Left cardiac atrium (tissue), 4 donors: ENCODE data around the gene ADGRD2. TPM values are rescaled to one million over a fixed set of nuclear protein-coding genes. Genes with fewer than 3 reads are reported as not detected.

Experiments used
- ATAC-seq, 2 donors: fragments of 200-7000 bp; cut with Tn5 transposase; one replicate each; pipeline ENCODE4 v1.9.1; 2020; ENCODE audit warnings: mild to moderate bottlenecking in 2 of 2, moderate library complexity in 2 of 2
- DNase-seq: peaks from one replicate; pipeline ENCODE4 v3.0.0-alpha.2; 2020
- intact Hi-C, 2 donors: fragments of 100-400 bp; cut with DNase I; formaldehyde crosslinking; loops; one replicate each; pipeline versions ENCODE4 v1.14.1 to v1.15.1; 2022 to 2023
- total RNA-seq, 2 donors: library from RNA; stranded (reverse); fragmentation: NEBNext Ultra II Directional; extraction: Animal tissue kit (Norgen Biotek cat#: 25700); gene quantifications; one replicate each; pipeline ENCODE4 v1.2.1, GENCODE V29; 2021
- donor health status: DM: no; HTN: yes; CAD: no.
- donor health status: DM: no; HTN: yes; CAD: no; lungs with severe emphysema.
- donor health status: DM: yes; HTN: yes; CAD: no.
- donor health status: Dilated cardiomyopathy.

The ADGRD2 gene
- total RNA-seq, 2 donors from 2014 or later = not detected

DNA sequence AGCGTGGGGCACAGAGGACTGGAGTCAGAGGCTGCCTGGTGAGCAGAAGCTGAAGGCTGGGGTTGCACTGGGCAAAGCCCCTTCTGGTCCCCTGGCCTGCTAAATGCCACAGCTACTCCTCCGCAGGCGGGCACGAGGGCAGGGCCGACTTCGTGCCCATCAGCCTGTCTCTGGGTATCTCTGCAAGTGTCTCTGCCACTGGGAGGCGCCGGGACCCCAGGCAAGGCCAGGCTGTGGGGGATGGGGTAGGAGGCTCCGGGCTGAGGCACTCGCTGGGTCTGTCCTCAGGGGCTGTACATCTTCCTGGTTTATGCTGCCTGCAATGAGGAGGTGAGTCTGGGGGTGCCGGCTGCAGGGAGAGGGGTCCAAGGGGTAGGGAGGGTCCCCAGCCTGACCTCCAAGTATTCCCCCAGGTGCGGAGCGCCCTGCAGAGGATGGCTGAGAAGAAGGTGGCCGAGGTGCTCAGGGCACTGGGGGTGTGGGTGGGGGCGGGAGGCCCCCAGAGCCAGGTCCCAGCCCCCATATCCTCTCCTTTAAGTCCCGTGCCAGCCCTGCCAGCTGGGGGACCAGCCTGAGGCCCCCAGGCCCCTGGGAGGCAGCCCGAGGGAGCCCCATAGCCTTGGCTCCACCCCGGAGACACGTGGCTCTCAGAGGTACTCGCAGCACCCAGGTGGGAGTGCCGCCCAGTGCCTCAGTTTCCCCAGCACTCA, 25.1 kb downstream of the ADGRD2 start:
- intact Hi-C loops = no loop called here
- no peak for DNase-seq
- ATAC-seq = no peak

DNA sequence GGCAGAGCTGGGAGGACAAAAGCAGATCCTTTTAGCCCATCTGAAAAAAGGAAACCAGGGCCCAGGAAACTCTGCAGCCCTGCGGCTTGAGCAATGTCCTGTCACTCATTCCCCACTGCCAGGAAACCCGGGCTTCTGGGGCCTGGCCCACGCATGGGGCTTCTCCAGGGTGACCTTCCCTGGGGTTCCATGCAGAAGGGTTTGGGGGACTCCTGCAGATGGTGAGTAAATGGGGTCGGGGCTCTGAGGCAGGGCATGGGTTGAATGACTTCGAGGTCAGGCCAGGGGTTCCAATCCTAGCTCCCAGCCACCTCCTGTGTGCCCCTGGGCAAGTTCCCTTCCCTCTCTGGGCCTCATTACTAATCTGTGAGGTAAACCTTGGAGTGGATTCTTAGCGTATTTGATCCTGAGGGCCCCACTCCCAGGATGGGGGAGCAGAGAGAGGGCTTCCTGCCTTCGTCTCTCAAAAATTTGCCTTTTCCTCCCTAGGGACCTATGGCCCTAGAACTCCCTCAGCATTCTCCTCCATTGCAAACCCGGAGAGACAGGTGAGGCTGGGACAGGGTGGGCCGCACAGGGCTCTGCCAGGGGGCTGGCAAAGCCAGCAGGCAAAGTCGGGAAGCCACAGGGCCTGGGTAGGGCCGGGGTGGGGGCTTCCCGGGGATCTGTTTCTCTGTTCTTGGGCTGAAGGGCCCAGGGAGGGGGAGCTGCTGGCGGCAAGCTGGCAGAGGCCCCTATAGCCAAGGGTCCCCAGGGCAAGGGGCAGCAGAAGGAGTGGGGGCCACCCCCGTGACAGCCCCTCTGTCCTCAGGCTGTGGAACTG, 25.8 kb downstream of the ADGRD2 start:
- ATAC-seq (no peak), DNase-seq (no peak)
- intact Hi-C loops = no loop called here

DNA sequence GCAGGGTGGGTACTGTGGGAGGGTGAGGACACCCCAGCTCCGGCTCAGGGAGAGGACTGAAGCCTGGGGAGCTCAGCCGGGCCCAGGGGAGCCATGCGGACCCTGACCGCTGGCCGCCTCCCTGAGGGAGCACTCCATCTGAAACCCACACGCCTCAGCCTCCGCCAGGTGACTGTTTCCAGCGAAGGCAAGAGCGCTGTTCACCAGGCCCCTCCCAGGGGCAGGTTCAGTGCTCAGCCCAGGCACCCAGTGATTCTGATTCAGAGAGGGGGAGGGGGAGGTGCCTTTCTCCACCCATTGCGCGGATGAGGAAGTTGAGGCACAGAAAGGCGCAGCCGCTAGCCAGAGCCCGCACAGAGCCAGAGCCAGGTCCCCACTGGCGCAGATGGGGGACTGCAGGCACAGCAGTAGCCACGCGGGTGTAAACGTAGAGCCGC, 27.0 kb downstream of the ADGRD2 start:
- no peak for DNase-seq
- ATAC-seq = no peak
- intact Hi-C loops = no loop called here

DNA sequence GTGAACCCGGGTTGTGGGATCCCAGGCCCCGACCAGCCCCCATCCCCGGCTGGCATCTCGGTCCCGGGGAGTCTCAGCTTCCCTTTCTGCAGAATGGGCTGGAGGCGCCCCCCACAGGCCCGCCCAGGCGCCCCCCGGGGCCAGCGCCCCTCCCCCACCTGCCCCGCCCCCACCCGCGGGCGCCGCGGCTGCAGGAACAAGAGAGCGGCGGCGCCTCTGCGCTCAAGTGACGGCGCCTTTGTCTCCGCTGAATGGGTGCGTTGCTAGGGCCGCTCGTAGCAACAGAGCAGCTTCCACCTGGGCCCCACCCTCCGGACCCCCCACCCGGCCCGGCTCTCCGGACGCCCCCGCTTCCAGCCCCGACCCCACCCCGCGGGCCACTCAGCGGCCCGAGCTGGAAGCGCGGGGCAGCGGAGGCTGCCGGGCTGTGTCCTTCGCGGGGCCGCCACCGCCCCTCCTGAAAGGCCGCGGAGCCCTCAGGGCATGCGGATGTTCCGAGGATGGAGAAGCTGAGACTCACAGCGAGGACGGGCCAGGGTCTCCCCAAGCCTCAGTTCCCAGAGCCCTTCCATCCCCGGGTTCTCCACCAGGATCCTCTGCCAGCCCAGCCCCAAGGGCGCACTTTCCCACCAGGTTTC, 27.5 kb downstream of the ADGRD2 start:
- ATAC-seq = no peak

DNA sequence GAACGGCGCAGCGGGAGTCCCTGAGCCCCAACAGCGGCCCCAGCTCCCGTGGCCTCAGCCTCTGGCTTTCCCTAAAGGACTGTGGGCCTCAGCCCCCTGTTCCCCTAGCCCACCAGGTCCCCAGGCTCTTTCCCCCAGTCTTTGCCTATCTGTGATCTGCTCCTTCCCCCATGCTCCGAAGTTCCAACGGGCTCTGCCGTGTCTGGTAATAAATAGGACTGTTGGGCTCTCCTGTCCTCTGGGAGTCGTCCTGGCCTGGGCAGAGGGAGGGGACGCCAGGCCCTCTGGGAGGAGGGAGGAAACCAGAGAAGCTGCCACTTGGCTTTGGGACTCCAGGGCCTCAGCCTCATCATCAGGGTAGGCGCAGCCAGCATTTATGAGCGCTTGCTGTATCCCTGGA, 28.1 kb downstream of the ADGRD2 start:
- DNase-seq (no peak), ATAC-seq (no peak)
- intact Hi-C loops = no loop called here

More for the DNA sequence above, 27.5 kb downstream of the ADGRD2 start:
- no peak for DNase-seq
- intact Hi-C loops = no loop called here

DNA sequence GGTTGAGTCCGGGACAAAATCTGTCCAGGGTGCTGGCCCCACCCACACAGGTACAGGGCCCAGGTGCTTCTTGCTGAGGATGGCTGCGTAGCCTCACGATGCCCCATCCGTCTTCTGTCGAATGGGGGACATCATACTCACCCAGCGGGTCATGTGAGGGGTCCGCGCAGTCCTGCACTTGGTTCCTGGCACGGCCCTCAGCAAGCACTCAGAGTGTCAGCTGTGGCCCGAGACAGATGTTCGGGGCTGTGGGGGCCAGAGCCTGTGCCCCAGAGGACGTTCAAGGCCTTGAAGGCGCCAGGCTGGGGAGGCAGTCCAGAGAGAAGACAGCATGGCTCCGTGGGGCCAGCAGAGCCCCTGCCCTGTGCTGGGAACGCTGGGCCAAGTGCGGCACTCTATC, 29.1 kb downstream of the ADGRD2 start:
- DNase-seq (no peak), ATAC-seq (no peak)
- intact Hi-C loops = no loop called here

DNA sequence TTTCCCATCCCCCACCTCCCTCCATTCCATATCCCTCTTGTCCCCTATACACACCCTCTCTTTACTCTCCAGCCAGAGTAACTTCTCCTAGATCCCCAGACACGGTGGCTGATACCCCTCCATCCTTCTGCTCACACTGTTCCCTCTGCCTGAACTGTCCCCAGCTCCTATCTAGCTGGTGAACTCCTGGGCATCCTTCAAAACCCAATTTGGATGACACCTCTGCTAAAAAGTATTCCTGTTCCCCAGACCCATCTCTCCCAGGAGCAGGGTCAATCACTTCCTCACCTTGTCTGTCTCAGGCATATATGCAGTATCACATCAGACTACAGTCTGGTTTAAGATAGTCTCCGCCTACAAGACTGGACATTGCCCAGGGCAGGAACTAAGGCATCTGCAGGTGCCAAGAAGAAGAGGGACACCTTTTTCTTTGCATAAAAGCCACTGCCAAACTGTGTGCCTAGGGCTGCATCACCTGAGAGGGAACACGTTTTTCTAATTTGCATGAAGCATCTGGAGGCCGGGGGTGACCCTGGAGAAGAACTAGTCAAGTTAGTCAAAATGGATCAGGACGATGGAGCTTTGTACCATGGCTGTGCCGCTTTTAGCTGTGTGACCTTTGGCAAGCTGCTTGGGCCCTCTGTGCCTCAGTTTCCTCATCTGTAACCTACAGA, 29.8 kb downstream of the ADGRD2 start:
- ATAC-seq (no peak), DNase-seq (no peak)
- intact Hi-C loops = no loop called here

DNA sequence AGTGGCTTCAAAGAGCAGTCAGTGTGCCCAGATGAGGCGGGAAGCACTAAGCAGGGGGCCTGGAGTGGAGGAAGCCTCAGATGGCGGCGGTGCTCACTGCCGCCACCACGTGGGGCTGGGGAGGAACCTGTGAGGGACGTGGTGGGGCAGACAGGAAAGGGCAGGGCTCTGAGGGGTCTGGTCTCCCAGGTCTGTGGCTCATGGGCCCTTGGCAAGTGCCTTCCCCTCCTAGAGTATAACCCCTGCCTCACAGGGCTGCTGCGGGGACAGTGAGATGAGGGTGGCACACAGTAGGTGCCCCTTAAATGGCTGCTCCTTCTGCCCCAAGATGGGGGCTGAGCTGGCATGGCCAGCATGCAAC, 30.4 kb downstream of the ADGRD2 start:
- intact Hi-C loops = no loop called here
- DNase-seq (no peak), ATAC-seq (peak; percentile 19 to 52)

DNA sequence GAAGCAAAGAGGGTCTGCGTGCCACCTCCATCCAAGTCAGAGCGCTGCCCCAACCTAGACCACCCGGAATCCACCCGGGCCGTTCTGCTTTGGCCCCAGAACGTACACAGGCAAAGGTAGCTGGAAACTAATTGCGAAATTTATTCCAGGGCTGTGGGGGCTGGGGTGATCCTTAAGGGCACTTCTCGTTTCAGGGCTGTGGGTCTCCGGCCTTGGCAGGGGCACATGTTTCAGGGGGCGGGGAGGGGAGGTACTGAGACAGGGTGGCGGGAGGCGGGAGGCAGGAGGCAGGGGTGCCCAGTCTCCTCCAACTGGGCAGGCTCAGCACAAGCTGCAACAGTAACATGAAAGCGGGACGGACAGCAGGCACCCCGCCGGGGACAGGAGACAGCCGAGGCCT, 30.9 kb downstream of the ADGRD2 start:
- intact Hi-C loops = no loop called here
- no peak for DNase-seq
- ATAC-seq = no peak

DNA sequence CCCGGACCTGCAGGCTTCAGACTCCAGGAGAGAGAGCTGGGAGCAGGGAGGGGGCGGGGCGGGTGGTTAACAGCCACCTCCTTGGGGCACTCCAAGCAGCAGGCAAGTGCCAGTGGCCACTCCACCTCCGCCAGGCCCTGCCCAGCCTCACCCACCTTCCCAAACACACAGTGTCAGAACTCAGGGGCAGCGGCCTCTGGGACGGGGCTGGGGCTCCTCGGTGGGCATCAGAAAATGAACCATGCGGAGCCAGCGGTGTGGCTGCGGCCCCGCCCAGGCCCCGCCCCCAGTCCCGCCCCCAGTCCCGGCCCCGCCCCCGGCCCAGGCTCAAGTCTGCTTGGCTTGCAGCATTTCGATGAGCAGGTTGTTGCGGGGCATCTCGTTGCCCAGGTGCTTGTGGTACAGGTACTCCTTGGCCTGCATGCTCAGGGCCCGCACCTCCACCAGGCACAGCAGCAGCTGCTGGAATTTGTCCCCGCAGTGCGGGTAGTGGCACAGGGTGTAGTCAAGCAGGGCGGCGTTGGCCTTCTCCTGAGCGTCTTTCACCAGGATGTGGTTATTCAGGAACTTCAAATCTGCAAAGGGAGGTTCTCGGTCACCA, 32.3 kb downstream of the ADGRD2 start:
- ATAC-seq (no peak), DNase-seq (no peak)
- intact Hi-C loops = no loop called here

DNA sequence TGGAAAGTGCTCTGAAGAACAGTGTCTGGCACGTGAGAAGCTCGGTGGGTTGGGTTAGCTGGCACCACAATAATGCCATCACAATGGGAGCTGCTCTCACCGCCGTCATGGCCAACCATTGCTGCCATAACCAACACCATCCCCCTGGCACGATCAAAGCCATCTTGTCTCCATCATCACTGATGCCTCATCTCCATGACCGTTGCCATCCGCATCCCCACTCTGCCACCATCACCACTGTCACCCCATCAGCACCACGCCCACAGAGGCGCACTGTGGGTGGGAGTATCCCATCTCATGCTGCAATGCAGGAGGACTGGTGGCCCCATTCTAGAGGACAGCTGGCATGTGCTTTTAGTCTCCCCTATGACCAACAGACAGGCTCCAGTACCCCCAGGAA, 33.2 kb downstream of the ADGRD2 start:
- ATAC-seq (no peak), DNase-seq (no peak)
- intact Hi-C loops = no loop called here

DNA sequence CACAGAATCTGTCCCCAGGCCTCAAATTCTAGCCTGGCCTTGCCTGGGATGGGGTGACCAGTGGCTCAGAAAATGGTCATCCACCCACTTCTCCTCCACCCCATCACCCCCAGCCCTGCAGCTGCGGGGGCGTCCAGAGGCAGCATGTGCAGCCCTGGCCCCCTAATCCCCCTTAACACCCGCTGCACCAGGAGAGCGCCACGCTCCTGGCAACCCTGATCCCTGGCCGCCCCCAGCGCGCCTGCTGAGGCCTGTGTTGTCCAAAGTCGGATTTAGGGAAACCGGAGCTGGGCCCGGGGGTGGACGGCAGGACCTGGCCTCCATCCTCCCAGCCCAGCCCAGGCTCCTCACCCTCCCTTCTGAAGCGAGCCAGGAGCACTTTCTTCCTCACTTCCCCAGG, 35.0 kb downstream of the ADGRD2 start:
- ATAC-seq = no peak
- intact Hi-C loops = no loop called here
- DNase-seq = no peak

DNA sequence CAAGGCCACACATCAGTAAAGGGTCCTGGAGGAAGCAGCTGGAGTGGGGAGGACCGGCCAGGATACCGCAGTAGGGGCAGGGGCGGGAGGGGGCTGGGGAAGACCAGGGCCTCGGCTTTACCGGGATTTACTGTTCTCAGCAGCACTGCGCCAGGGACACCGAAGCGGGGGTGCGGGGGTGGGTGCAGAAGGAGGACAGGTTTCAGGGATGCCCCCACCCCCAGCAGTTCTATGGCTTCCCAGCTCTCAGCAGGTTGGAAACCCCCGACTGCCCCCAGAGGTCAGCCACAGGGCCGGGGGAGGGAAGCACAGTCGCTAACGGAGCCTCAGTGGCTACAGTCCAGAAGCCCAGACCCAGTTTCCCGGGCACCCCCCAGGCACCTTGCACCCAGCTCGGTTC, 35.7 kb downstream of the ADGRD2 start:
- ATAC-seq (no peak), DNase-seq (no peak)
- intact Hi-C loops = no loop called here

DNA sequence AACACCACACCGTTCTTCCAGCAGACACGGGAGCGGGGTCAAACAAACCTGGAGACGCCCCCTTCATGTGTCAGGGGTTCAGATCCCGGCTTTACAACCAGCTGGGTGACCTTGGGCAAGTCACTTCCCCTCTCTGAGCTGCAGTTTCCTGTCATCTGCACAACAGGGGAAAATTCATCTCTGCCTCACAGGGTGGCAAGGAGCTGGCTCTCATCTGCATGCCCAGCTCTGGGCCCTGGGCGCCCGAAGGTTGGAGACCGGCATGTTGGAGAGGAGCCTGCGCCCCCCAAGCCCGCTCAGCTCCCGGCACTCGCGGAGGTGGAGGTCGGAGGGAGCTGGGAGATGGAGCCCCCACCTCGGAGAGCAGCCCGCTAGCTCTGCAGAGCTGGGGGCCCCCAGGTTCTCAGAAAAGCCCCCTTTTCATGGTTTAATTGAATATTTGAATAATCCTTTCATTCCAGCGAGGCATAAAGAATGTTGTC, 36.6 kb downstream of the ADGRD2 start:
- DNase-seq (no peak), ATAC-seq (no peak)
- intact Hi-C loops = no loop called here

DNA sequence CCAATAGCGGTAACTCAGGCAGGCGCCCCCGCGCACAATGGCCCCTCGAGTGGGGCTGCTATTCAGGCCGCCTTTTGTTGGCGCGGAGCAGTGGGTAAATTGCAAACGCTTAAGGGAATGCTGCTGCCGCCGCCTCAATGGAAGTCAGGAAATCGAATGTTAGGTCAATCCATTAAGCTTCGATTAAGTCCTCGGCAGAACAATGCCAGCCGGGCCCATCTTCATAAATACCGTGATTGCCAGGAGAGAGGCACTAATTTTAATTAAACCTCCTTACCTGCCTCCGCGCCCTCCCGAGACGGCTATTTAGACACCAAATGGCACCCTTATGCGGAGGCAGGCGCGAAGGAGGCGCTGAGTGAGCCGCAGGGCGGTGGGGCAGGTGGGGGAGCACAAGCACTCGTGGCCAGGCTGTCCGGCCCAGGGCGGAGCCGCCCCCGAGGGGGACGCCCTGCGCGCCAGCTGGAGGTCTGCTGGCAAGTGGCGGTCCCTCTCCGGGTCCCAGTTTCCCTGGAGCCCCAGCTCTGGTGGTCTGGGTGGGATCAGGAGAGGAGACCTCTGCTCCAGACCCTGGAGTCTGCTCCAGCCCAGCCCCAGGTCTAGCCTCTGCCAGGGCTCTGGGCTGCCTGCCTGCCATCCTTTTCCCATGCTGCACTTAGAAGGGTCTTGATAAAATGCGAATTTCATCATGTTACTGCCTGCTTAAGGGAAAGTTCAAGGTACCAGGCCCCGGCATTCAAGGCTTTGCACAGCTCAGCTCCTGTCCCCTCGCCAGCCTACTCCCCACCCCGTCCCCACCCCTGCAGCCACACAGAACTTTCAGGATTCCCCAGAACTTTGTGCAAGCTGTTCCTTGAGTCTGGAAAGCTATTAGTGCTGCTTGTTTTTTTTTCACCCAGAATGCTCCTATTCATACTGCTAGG, 37.3 kb downstream of the ADGRD2 start:
- ATAC-seq (no peak), DNase-seq (no peak)
- intact Hi-C loops = no loop called here

DNA sequence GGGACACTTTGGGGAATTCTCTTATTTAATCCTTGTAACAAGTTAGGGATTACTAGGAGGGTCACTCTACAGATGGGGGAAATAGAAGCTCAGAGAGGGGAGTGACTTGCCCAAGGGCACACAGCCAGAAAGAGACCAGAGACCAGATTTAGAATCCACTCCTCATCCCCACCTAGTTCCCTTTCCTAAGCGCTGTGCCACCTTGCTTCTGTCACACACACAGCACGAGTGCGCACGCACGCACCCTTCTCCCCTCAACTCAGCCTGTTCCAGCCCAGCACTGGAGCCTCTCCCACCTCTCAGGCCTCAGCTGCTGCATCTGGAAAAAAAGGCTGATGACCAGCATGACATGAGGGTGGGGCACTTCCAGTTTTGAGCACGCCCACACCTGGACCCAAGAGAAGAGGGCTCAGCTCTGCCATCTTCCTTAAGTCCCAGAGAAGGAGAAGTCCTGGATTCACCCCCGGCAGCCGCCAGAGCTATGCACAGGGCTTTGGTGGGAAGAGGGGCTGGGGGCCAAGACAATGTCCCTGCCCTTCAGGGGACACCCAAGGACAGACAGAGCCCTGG, 38.5 kb downstream of the ADGRD2 start:
- ATAC-seq = no peak
- intact Hi-C loops = no loop called here
- no peak for DNase-seq

DNA sequence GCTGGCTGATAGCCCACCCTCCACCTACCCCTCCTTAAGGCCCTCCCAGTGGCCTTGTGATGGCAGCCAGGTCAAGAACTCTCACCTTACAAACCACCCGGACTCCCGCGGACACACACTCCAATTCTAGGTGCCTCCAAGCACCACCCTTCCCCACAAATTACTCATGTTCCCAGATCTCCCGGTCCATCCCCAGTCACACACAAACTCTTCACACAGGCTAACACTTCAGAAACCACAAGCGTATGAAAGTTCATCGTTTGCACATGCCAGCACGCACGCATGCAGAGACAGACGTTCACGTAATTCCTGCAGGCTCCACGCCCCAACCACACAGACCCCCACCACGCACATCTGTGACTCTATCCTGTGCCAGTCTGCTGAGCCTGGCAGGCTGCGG, 39.0 kb downstream of the ADGRD2 start:
- ATAC-seq (no peak), DNase-seq (no peak)
- intact Hi-C loops = no loop called here

DNA sequence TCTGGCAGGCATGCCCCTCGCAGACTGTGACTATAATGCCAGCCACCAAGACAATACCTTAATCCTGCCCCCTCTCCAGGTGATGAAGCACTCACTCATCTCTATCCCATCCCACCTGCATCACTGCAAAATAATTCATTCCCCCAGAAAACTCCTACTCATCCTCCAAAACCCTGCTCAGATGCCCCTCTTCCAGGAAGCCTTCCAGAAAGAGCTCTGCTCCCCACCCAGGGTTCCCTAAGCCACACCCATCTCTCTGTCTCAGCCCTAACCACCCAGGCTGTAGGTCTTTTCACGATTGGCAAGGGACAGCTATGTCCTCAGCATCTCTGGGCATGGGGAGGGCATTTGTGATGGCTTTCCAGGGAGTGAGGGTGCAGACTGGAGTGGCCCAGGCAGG, 39.8 kb downstream of the ADGRD2 start:
- intact Hi-C loops = no loop called here
- ATAC-seq (no peak), DNase-seq (no peak)
